ENCODE results near the gene AMER2.

GRCh38 chr13:25169951-25170553, 2.0 kb downstream of the AMER2 start:
- TF ChIP-seq CTCF (IDR thresholded peaks at IDR 0.05; ENCODE audit: low read depth, low read length) (no peak), EZH2phosphoT487 (IDR thresholded peaks at IDR 0.05; ENCODE audit: low read depth) (no peak)
